Neural progenitor cell (in vitro differentiated cells): ENCODE data around the gene AP5S1. TPM values are rescaled to one million over a fixed set of nuclear protein-coding genes. Genes with fewer than 3 reads are reported as not detected.

Source experiments
- DNase-seq: peaks from one replicate; pipeline ENCODE4 v3.0.0-alpha.2; 2016; ENCODE audit warnings: low spot score
- H2AFZ ChIP-seq: fragments of 200-600 bp; sonication (generic); replicated peaks from 2 replicates; pipeline ENCODE4 v1.6.1; 2016; ENCODE audit warnings: antibody characterized with exemption
- H3F3A ChIP-seq: fragments of 200-600 bp; sonication (generic); 2 replicates; pipeline ENCODE4 v1.6.1; 2016; ENCODE audit warnings: antibody characterized with exemption, low read depth
- H3K27ac ChIP-seq: fragments of 200-600 bp; sonication (generic); 2 replicates; pipeline ENCODE4 v1.5.1; 2016; ENCODE audit warnings: mild to moderate bottlenecking
- H3K27me3 ChIP-seq: fragments of 200-600 bp; sonication (generic); 2 replicates; pipeline ENCODE4 v1.6.1; 2016; ENCODE audit warnings: mild to moderate bottlenecking, moderate library complexity
- H3K36me3 ChIP-seq: fragments of 200-600 bp; sonication (generic); 2 replicates; pipeline ENCODE4 v1.5.1; 2016
- H3K4me1 ChIP-seq: fragments of 200-600 bp; sonication (generic); 2 replicates; pipeline ENCODE4 v1.6.1; 2016; ENCODE audit warnings: mixed run types
- H3K4me2 ChIP-seq: fragments of 200-600 bp; sonication (generic); 2 replicates; pipeline ENCODE4 v1.6.1; 2016
- H3K4me3 ChIP-seq: fragments of 200-600 bp; sonication (generic); 2 replicates; pipeline ENCODE4 v1.5.1; 2016
- H3K79me2 ChIP-seq: fragments of 200-600 bp; sonication (generic); 2 replicates; pipeline ENCODE4 v1.6.1; 2016; ENCODE audit warnings: low read depth
- H3K9ac ChIP-seq: fragments of 200-600 bp; sonication (generic); 2 replicates; pipeline ENCODE4 v1.6.1; 2016
- H3K9me3 ChIP-seq: fragments of 200-600 bp; sonication (generic); 2 replicates; pipeline ENCODE4 v1.5.1; 2016; ENCODE audit warnings: low read depth
- H4K20me1 ChIP-seq: fragments of 200-600 bp; sonication (generic); 2 replicates; pipeline ENCODE4 v1.6.1; 2016; ENCODE audit warnings: low read depth
- H3K27ac Mint-ChIP-seq: 3 replicates; pipeline ENCODE4 v1.8.0; 2021; ENCODE audit warnings: mixed read lengths
- H3K27me3 Mint-ChIP-seq: 2 replicates; pipeline ENCODE4 v1.8.0; 2022; ENCODE audit warnings: low read depth, mild to moderate bottlenecking, inconsistent platforms, moderate library complexity, mixed read lengths; ENCODE audit not compliant: insufficient read depth
- H3K36me3 Mint-ChIP-seq: 3 replicates; pipeline ENCODE4 v1.8.0; 2021; ENCODE audit warnings: mixed read lengths
- H3K4me1 Mint-ChIP-seq: 3 replicates; pipeline ENCODE4 v1.8.0; 2021; ENCODE audit warnings: mixed read lengths
- H3K4me3 Mint-ChIP-seq: 3 replicates; pipeline ENCODE4 v1.8.0; 2021; ENCODE audit warnings: mild to moderate bottlenecking, moderate library complexity, mixed read lengths
- H3K9me3 Mint-ChIP-seq: 3 replicates; pipeline ENCODE4 v1.8.0; 2020; ENCODE audit warnings: mixed read lengths
- EZH2 ChIP-seq: fragments of 200-600 bp; sonication (generic); IDR thresholded peaks from 2 replicates; pipeline ENCODE4 v1.6.1; 2017; ENCODE audit warnings: antibody characterized with exemption, mild to moderate bottlenecking, moderate library complexity
- EZH2phosphoT487 ChIP-seq: fragments of 200-600 bp; sonication (generic); IDR thresholded peaks from 2 replicates; pipeline ENCODE4 v1.6.1; 2017; ENCODE audit warnings: antibody characterized with exemption
- total RNA-seq: library from RNA; depleted of rRNA; stranded (reverse); fragments of >200 nt; gene quantifications from 2 replicates; pipeline ENCODE4 v1.2.3, GENCODE V29; 2015; ENCODE audit warnings: low replicate concordance
- TF ChIP-seq, protein P1 (sequence below): fragments of 200-600 bp; sonication (generic); IDR thresholded peaks from 2 replicates; pipeline ENCODE4 v1.5.1; 2017; ENCODE audit warnings: antibody characterized with exemption, mild to moderate bottlenecking

The AP5S1 gene
- total RNA-seq, 1 donor from 2014 or later: 1.2 TPM

DNA sequence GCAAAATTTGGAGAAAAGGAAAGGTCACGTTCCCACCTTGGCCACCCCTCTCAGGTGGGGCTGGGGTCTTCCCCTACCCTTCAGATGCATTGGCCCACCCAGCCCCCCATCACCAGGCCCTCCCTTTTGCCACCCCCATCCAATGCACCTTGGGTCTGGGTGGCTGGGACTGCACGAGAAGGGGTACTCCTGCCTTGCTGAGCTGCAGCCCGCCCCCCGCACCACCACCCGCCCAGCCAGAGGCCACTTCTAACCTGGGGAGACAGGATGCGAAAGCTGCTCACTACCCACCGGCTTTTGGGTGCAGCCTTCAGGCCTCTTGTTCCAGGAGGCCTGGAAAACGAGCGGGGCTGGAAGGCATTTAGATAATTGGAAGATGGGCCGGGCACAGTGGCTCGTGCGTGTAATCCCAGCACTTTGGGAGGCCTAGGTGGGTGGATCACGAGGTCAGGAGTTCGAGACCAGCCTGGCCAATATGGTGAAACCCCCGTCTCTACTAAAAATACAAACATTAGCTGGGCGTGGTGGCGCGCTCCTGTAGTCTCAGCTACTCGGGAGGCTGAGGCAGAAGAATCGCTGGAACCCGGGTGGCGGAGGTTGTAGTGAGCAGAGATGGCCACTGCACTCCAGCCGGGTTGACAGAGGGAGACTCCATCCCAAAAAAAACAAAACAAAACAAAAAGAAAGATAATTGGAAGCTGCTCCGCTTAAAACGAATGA is 25.5 kb upstream of the AP5S1 start:
- Histone ChIP-seq H3K27me3 (peaks cover 32% of the 10 kb centered on the region), H4K20me1 (peaks cover 4% of the 10 kb centered on the region), H3K4me2 (no peak overlapping the region), H3K79me2 (no peaks in the 10 kb centered on the region), H3K4me3 (no peak overlapping the region), H3K36me3 (no peaks in the 10 kb centered on the region), H3K9me3 (no peaks in the 10 kb centered on the region), H3K4me1 (peaks cover 20% of the 10 kb centered on the region), H3F3A (peaks cover 23% of the 10 kb centered on the region), H3K9ac (no peak overlapping the region), H2AFZ (no peak overlapping the region), H3K27ac (no peak overlapping the region)
- Mint-ChIP-seq H3K9me3 (no peaks in the 10 kb centered on the region), H3K27me3 (peaks cover 15% of the 10 kb centered on the region), H3K4me3 (peak overlapping the region; percentile 86), H3K27ac (no peak overlapping the region), H3K4me1 (peaks cover 36% of the 10 kb centered on the region), H3K36me3 (peaks cover 7% of the 10 kb centered on the region)
- peak; percentile 0 for DNase-seq
- TF ChIP-seq EZH2: no peak
- TF ChIP-seq, protein P1, sequence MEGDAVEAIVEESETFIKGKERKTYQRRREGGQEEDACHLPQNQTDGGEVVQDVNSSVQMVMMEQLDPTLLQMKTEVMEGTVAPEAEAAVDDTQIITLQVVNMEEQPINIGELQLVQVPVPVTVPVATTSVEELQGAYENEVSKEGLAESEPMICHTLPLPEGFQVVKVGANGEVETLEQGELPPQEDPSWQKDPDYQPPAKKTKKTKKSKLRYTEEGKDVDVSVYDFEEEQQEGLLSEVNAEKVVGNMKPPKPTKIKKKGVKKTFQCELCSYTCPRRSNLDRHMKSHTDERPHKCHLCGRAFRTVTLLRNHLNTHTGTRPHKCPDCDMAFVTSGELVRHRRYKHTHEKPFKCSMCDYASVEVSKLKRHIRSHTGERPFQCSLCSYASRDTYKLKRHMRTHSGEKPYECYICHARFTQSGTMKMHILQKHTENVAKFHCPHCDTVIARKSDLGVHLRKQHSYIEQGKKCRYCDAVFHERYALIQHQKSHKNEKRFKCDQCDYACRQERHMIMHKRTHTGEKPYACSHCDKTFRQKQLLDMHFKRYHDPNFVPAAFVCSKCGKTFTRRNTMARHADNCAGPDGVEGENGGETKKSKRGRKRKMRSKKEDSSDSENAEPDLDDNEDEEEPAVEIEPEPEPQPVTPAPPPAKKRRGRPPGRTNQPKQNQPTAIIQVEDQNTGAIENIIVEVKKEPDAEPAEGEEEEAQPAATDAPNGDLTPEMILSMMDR: no peak
- no peak for TF ChIP-seq EZH2phosphoT487

DNA sequence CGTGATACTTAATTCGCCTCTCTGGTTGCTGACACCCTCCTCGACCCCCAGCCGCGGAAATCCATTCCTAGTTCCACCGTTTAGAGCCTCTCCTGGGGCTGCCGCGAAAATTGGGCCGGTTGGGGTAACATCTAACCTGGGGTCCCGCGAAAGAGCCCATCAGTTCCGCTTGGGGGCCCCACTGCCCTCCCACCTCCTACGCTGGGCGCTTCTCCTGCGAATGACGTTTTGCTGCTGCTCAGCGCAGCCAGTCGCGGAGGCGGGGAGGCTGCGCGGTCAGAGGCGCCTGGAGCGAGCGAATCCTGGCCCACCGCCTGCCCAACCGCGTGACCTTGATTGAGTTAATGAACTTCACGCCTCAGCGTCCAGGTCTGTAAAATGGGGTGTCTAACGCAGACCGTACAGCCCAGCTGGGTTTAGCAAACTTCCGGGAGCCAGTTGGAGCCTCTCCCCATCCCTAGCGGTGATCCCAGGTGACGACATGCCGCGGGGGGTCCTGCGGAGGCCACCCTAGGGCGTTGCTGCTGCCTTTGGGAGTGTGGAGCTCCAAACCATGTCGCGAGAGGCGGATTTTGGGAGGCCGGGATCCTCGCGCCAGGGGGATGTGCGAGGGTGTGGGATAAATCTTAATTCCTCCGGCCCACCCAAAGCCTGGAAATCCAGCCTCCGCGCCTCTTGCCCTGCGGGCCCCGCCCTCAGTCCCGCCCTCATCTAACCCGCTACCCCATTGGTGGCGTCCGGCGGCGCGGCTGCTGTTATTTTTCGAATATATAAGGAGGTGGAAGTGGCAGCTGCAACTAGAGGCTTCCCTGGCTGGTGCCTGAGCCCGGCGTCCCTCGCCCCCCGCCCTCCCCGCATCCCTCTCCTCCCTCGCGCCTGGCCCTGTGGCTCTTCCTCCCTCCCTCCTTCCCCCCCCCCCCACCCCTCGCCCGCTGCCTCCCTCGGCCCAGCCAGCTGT is 24.6 kb upstream of the AP5S1 start, which contains the start of gene CDC25B:
TSS of gene CDC25B (plus strand) at position 800 of the 958 bp plus-strand sequence. CDS start 222 bp downstream, outside the sequence.
- H3K79me2 ChIP-seq: no peaks in the 10 kb centered on the region

DNA sequence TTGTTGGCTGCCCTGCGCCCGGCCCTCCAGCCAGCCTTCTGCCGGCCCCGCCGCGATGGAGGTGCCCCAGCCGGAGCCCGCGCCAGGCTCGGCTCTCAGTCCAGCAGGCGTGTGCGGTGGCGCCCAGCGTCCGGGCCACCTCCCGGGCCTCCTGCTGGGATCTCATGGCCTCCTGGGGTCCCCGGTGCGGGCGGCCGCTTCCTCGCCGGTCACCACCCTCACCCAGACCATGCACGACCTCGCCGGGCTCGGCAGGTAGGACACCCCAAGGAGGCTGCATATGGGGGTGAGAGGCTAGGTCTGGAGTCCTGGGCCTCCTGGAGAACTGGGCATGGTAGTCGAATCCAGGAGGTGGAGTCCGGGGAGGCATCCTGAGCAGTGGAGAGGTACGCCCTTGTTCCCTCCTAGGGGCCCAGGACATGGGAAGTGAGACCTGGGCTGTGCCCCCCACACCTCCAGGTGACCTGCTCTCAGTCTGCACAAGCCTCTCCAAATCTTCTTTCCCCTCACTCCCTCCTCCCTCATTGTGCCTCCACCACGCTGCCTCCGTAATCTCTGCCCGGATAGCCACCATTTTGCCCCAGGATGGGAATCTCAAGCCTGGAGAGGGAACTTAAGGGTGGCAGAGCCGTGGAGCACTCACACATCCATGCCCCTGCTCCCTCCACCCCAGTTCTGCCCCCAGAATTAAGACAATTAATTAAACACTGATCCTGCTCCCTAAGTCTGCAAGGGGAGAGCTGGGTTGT is 23.7 kb upstream of the AP5S1 start:
- H3K79me2 ChIP-seq: no peaks in the 10 kb centered on the region
- H3K36me3 ChIP-seq: no peaks in the 10 kb centered on the region
- TF ChIP-seq EZH2 (no peak), EZH2phosphoT487 (no peak)
- TF ChIP-seq, protein P1: no peak
- peak overlapping the region; percentile 68 for H3K4me3 ChIP-seq
- no peak overlapping the region for H3K27ac ChIP-seq
- Mint-ChIP-seq H3K4me1 (peaks cover 50% of the 10 kb centered on the region), H3K36me3 (peaks cover 10% of the 10 kb centered on the region), H3K27me3 (peaks cover 17% of the 10 kb centered on the region), H3K9me3 (no peaks in the 10 kb centered on the region), H3K27ac (peak overlapping the region; percentile 80), H3K4me3 (peak overlapping the region; percentile 92)
- peaks cover 9% of the 10 kb centered on the region for H4K20me1 ChIP-seq
- no peaks in the 10 kb centered on the region for H3K9me3 ChIP-seq
- H3F3A ChIP-seq: peaks cover 30% of the 10 kb centered on the region
- peak; percentile 1 for DNase-seq
- no peak overlapping the region for H2AFZ ChIP-seq
- H3K27me3 ChIP-seq: peaks cover 22% of the 10 kb centered on the region
- peak overlapping the region; percentile 90 for H3K4me2 ChIP-seq
- no peak overlapping the region for H3K9ac ChIP-seq
- H3K4me1 ChIP-seq: peaks cover 28% of the 10 kb centered on the region

More for the DNA sequence above, 24.6 kb upstream of the AP5S1 start, which contains the start of gene CDC25B:
- H3K4me1 Mint-ChIP-seq: peaks cover 46% of the 10 kb centered on the region
- H3F3A ChIP-seq: peaks cover 30% of the 10 kb centered on the region
- H3K36me3 ChIP-seq: no peaks in the 10 kb centered on the region
- peaks cover 30% of the 10 kb centered on the region for H3K27me3 ChIP-seq
- H3K4me3 Mint-ChIP-seq: peak within 1 kb of the TSS; percentile 92
- H2AFZ ChIP-seq: peak within 1 kb of the TSS; percentile 59
- H3K9me3 Mint-ChIP-seq: no peaks in the 10 kb centered on the region
- no peak within 1 kb of the TSS for H3K27ac ChIP-seq
- DNase-seq: peak; percentile 94
- TF ChIP-seq EZH2phosphoT487: no peak
- TF ChIP-seq, protein P1: peak; percentile 48
- H3K27ac Mint-ChIP-seq: peak within 1 kb of the TSS; percentile 80
- H3K36me3 Mint-ChIP-seq: peaks cover 7% of the 10 kb centered on the region
- H4K20me1 ChIP-seq: peaks cover 9% of the 10 kb centered on the region
- no peak within 1 kb of the TSS for H3K9ac ChIP-seq
- H3K4me2 ChIP-seq: peak within 1 kb of the TSS; percentile 90
- H3K27me3 Mint-ChIP-seq: peaks cover 17% of the 10 kb centered on the region
- peaks cover 28% of the 10 kb centered on the region for H3K4me1 ChIP-seq
- peak within 1 kb of the TSS; percentile 68 for H3K4me3 ChIP-seq
- no peaks in the 10 kb centered on the region for H3K9me3 ChIP-seq
